ENCODE results near the gene BCAS3.

BCAS3 gene

DNA sequence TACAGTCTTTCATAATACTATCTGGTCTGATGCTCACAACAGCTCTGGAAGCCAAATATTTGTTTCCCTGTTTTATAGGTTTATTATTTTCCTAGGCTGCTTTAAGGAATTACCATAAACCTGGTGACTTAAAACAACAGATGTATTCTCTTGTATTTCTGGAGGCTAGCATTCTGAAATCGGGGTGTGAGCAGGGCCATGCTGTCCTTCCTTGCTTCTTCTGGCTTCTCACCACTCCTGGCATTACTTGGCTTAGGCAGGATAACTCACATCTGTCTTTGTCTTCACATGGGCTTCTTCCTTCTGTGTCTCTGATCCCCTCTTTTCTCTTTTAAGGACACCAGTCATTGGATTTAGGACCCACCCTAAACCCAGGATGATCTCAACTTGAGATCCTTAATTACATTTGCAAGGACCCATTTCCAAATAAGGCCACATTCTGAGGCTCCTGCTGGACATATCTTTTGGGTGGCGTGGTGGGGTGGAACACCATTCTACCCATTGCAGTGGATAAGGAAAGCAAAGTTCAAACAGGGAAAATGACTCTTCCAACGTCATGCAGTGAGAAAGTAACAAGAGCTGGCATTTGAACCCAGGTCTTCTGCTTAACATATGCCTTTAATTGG is 682.8 kb downstream of the BCAS3 start:
- Histone ChIP-seq H3K4me3 (ENCODE audit: low read length) (no peak overlapping the region), H4K20me1 (ENCODE audit: control insufficient read depth, insufficient read depth, low read depth, low read length) (no peaks in the 10 kb centered on the region), H3K27me3 (ENCODE audit: control insufficient read depth, low read length) (no peaks in the 10 kb centered on the region), H3K27ac (ENCODE audit: low read depth, low read length) (no peak overlapping the region), H3K4me1 (ENCODE audit: control insufficient read depth, low read length) (no peaks in the 10 kb centered on the region), H3K36me3 (ENCODE audit: control insufficient read depth, low read length) (no peaks in the 10 kb centered on the region), H3F3A (ENCODE audit: control insufficient read depth, insufficient read depth) (no peaks in the 10 kb centered on the region), H3K9me3 (ENCODE audit: control insufficient read depth, insufficient read depth, low read length) (no peaks in the 10 kb centered on the region), H3K4me2 (ENCODE audit: low read length) (no peak overlapping the region), H3K79me2 (ENCODE audit: control insufficient read depth, low read length) (peaks cover 7% of the 10 kb centered on the region; the same call in 1 of the 2 replicates), H3K9me2 (replicated peaks; ENCODE audit: control insufficient read depth, low read length) (no peaks in the 10 kb centered on the region)
- no peak for TF ChIP-seq EZH2phosphoT487 (IDR thresholded peaks at IDR 0.05; ENCODE audit: borderline replicate concordance, low read length)
- TF ChIP-seq, protein P1, sequence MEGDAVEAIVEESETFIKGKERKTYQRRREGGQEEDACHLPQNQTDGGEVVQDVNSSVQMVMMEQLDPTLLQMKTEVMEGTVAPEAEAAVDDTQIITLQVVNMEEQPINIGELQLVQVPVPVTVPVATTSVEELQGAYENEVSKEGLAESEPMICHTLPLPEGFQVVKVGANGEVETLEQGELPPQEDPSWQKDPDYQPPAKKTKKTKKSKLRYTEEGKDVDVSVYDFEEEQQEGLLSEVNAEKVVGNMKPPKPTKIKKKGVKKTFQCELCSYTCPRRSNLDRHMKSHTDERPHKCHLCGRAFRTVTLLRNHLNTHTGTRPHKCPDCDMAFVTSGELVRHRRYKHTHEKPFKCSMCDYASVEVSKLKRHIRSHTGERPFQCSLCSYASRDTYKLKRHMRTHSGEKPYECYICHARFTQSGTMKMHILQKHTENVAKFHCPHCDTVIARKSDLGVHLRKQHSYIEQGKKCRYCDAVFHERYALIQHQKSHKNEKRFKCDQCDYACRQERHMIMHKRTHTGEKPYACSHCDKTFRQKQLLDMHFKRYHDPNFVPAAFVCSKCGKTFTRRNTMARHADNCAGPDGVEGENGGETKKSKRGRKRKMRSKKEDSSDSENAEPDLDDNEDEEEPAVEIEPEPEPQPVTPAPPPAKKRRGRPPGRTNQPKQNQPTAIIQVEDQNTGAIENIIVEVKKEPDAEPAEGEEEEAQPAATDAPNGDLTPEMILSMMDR (IDR thresholded peaks at IDR 0.05; ENCODE audit: low read depth, low read length, poor library complexity, severe bottlenecking) = no peak

DNA sequence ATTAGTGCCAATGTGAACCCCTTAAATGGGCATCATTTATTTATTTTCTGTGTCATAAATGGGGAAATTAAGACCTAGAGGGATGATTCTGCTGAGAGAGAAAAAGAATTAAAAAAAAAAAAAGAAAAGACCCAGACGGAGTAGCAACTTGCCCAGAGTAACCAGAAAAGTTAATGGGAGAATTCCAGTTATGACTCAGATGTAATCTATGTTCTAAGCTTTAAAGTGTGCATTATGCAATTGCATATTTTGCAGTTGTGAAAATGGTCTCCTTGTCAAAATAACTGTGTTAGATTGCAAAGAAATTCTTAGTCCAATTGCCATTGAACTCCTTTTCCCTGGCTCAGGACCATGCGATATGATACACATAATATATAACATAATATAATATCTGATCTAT is 683.4 kb downstream of the BCAS3 start:
- H3K27me3 ChIP-seq (ENCODE audit: control insufficient read depth, low read length) = no peaks in the 10 kb centered on the region
- H3F3A ChIP-seq (ENCODE audit: control insufficient read depth, insufficient read depth) = no peaks in the 10 kb centered on the region
- no peaks in the 10 kb centered on the region for H3K36me3 ChIP-seq (ENCODE audit: control insufficient read depth, low read length)
- no peaks in the 10 kb centered on the region for H4K20me1 ChIP-seq (ENCODE audit: control insufficient read depth, insufficient read depth, low read depth, low read length)
- H3K79me2 ChIP-seq (ENCODE audit: control insufficient read depth, low read length) = peaks cover 6% of the 10 kb centered on the region; the same call in 1 of the 2 replicates
- no peaks in the 10 kb centered on the region for H3K4me1 ChIP-seq (ENCODE audit: control insufficient read depth, low read length)
- H3K9me2 ChIP-seq (replicated peaks; ENCODE audit: control insufficient read depth, low read length) = no peaks in the 10 kb centered on the region
- H3K9me3 ChIP-seq (ENCODE audit: control insufficient read depth, insufficient read depth, low read length) = no peaks in the 10 kb centered on the region
- TF ChIP-seq EZH2phosphoT487 (IDR thresholded peaks at IDR 0.05; ENCODE audit: borderline replicate concordance, low read length) = no peak
- TF ChIP-seq, protein P1 (IDR thresholded peaks at IDR 0.05; ENCODE audit: low read depth, low read length, poor library complexity, severe bottlenecking) = no peak
- no peak overlapping the region for H3K4me3 ChIP-seq (ENCODE audit: low read length)
- no peak overlapping the region for H3K27ac ChIP-seq (ENCODE audit: low read depth, low read length)
- H3K4me2 ChIP-seq (ENCODE audit: low read length) = no peak overlapping the region

DNA sequence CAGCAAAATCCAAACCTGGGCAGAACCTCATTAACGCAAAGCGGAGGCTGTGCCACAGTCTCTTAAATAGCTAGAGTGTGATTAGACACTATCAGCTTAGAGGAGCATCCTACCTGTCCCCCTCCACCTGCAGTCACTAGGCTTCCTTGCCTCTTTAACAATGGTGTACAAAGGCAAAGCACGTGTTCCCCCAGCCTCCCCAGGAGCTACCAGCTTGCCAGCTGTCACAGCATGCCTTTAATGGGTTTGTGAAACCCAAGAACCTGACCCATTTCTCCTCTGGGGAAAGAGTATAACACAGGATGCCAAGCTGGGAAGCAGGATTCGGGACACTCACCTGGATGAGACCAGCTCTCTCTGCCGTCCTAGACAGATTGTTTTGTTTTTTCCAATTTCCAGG is 684.7 kb downstream of the BCAS3 start:
- no peak for TF ChIP-seq EZH2phosphoT487 (IDR thresholded peaks at IDR 0.05; ENCODE audit: borderline replicate concordance, low read length)
- TF ChIP-seq, protein P1 (IDR thresholded peaks at IDR 0.05; ENCODE audit: low read depth, low read length, poor library complexity, severe bottlenecking) = no peak
- Histone ChIP-seq H3K36me3 (ENCODE audit: control insufficient read depth, low read length) (no peaks in the 10 kb centered on the region), H3K4me3 (ENCODE audit: low read length) (no peak overlapping the region), H3K79me2 (ENCODE audit: control insufficient read depth, low read length) (no peaks in the 10 kb centered on the region), H3K9me3 (ENCODE audit: control insufficient read depth, insufficient read depth, low read length) (no peaks in the 10 kb centered on the region), H3K27me3 (ENCODE audit: control insufficient read depth, low read length) (no peaks in the 10 kb centered on the region), H3K4me2 (ENCODE audit: low read length) (no peak overlapping the region), H3K27ac (ENCODE audit: low read depth, low read length) (no peak overlapping the region), H3F3A (ENCODE audit: control insufficient read depth, insufficient read depth) (no peaks in the 10 kb centered on the region), H4K20me1 (ENCODE audit: control insufficient read depth, insufficient read depth, low read depth, low read length) (no peaks in the 10 kb centered on the region), H3K9me2 (replicated peaks; ENCODE audit: control insufficient read depth, low read length) (no peaks in the 10 kb centered on the region), H3K4me1 (ENCODE audit: control insufficient read depth, low read length) (no peaks in the 10 kb centered on the region)

Measured in DOHH2 (cell line).